ENCODE results near the gene CCL4. TPM values are rescaled to one million over a fixed set of nuclear protein-coding genes. Genes with fewer than 3 reads are reported as not detected.

Gene CCL4
- total RNA-seq, 2 donors from 2014 or later: not detected

GRCh38 chr17:36123431-36123830, 19.8 kb downstream of the CCL4 start:
- Mint-ChIP-seq H3K9me3 (peaks cover 24% of the 10 kb centered on the region), H3K27me3 (ENCODE audit: insufficient read depth) (peaks cover 2% of the 10 kb centered on the region), H3K4me3 (no peak overlapping the region), H3K4me1 (peaks cover 4% of the 10 kb centered on the region), H3K27ac (no peak overlapping the region), H3K36me3 (ENCODE audit: low read depth) (no peaks in the 10 kb centered on the region)
- peak; percentile 68 for DNase-seq
- 78 to 80% methylated on average over 1 to 2 of the region's 2 CpGs for WGBS, 2 experiments (ENCODE audit: insufficient coverage in 1 of 2, insufficient read length in 1 of 2)
- Histone ChIP-seq H3K27ac (ENCODE audit: low read depth, low read length) (no peak overlapping the region), H3K4me1 (ENCODE audit: control insufficient read depth, insufficient read depth, low read length) (no peaks in the 10 kb centered on the region), H3K27me3 (ENCODE audit: control insufficient read depth, insufficient read depth, low read length, poor library complexity, severe bottlenecking) (no peaks in the 10 kb centered on the region), H3K9me3 (ENCODE audit: control insufficient read depth, low read length) (peaks cover 22% of the 10 kb centered on the region), H3K4me3 (ENCODE audit: low read length) (no peak overlapping the region), H3K36me3 (ENCODE audit: control insufficient read depth, insufficient read depth, low read length) (no peaks in the 10 kb centered on the region), H3K9ac (ENCODE audit: extremely low read depth, low read length, poor library complexity, severe bottlenecking) (no peak overlapping the region)
- TF ChIP-seq CTCF (conservative IDR thresholded peaks at IDR 0.05): no peak

DNA sequence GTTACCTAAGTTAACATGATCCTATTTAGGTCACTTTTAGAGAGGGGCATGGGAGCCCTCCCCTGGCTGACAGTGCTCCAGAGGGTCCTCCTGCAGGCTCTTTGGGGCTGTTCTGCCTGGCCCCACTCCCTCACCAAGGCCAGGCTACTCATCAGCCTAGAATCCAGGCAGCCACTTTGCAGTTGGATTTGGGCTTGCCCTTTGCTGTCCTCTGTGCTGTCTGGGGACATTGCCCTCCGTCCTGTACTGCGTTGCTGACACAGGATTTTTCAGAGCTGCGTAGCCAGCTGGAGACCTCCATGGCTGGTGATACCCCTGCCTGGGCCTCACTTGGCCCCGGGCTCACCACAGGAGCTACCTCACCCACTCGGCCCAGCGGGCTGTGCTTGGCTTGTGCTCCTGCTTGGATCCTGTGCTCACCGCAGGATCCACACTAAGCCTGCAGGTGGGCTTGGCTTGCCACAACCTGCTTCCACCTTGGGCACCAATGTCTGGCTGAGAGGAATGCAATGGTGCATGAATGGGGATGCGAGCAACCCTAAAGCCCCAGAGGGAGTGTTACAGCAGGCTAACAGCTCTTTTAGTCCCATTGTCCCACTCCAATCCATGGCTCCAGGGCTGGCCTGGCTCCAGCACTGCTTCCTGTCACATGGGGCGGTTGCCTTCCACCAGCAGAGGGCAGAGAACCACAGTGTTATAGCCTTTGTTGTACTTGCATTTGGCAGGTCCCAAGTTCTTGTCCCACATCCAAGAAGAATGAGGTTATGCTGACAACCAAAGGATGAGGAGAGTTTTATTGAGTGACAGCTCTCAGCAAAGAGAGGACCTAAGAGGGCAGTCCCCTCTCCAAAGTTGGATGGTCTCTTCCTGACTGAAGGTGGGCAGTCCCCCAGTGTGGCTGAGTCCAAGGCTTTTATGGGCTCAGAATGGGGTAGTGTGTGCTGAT, 21.5 kb downstream of the CCL4 start:
- DNase-seq: peak; percentile 98
- H3K9me3 Mint-ChIP-seq: peaks cover 24% of the 10 kb centered on the region
- H3K36me3 Mint-ChIP-seq (ENCODE audit: low read depth): no peaks in the 10 kb centered on the region
- no peaks in the 10 kb centered on the region for H3K36me3 ChIP-seq (ENCODE audit: control insufficient read depth, insufficient read depth, low read length)
- H3K27me3 ChIP-seq (ENCODE audit: control insufficient read depth, insufficient read depth, low read length, poor library complexity, severe bottlenecking): no peaks in the 10 kb centered on the region
- H3K27ac ChIP-seq (ENCODE audit: low read depth, low read length): no peak overlapping the region
- peaks cover 4% of the 10 kb centered on the region for H3K4me1 Mint-ChIP-seq
- no peak overlapping the region for H3K9ac ChIP-seq (ENCODE audit: extremely low read depth, low read length, poor library complexity, severe bottlenecking)
- H3K27me3 Mint-ChIP-seq (ENCODE audit: insufficient read depth): peaks cover 2% of the 10 kb centered on the region
- TF ChIP-seq CTCF (conservative IDR thresholded peaks at IDR 0.05): peak; percentile 70
- H3K4me3 Mint-ChIP-seq: no peak overlapping the region
- no peak overlapping the region for H3K4me3 ChIP-seq (ENCODE audit: low read length)
- H3K9me3 ChIP-seq (ENCODE audit: control insufficient read depth, low read length): peaks cover 22% of the 10 kb centered on the region
- H3K4me1 ChIP-seq (ENCODE audit: control insufficient read depth, insufficient read depth, low read length): no peaks in the 10 kb centered on the region
- no peak overlapping the region for H3K27ac Mint-ChIP-seq
- 90 to 93% methylated on average over 4 to 9 of the region's 9 CpGs for WGBS, 2 experiments (ENCODE audit: insufficient coverage in 1 of 2, insufficient read length in 1 of 2)

GRCh38 chr17:36127199-36127893, 23.7 kb downstream of the CCL4 start:
- peaks cover 4% of the 10 kb centered on the region for H3K4me1 Mint-ChIP-seq
- H3K4me3 ChIP-seq (ENCODE audit: low read length): no peak overlapping the region
- DNase-seq: no peak
- 89% methylated on average over 4 to 7 of the region's 7 CpGs for WGBS, 2 experiments (ENCODE audit: insufficient coverage in 1 of 2, insufficient read length in 1 of 2)
- no peaks in the 10 kb centered on the region for H3K36me3 Mint-ChIP-seq (ENCODE audit: low read depth)
- TF ChIP-seq CTCF (conservative IDR thresholded peaks at IDR 0.05): no peak
- peaks cover 20% of the 10 kb centered on the region for H3K9me3 Mint-ChIP-seq
- H3K4me3 Mint-ChIP-seq: no peak overlapping the region
- H3K27me3 ChIP-seq (ENCODE audit: control insufficient read depth, insufficient read depth, low read length, poor library complexity, severe bottlenecking): no peaks in the 10 kb centered on the region
- H3K9ac ChIP-seq (ENCODE audit: extremely low read depth, low read length, poor library complexity, severe bottlenecking): no peak overlapping the region
- H3K27ac ChIP-seq (ENCODE audit: low read depth, low read length): no peak overlapping the region
- no peaks in the 10 kb centered on the region for H3K36me3 ChIP-seq (ENCODE audit: control insufficient read depth, insufficient read depth, low read length)
- H3K27me3 Mint-ChIP-seq (ENCODE audit: insufficient read depth): no peaks in the 10 kb centered on the region
- no peaks in the 10 kb centered on the region for H3K4me1 ChIP-seq (ENCODE audit: control insufficient read depth, insufficient read depth, low read length)
- peaks cover 22% of the 10 kb centered on the region for H3K9me3 ChIP-seq (ENCODE audit: control insufficient read depth, low read length)
- no peak overlapping the region for H3K27ac Mint-ChIP-seq
